Natural killer cell (primary cell): ENCODE data around the gene NRXN3. TPM values are rescaled to one million over a fixed set of nuclear protein-coding genes. Genes with fewer than 3 reads are reported as not detected.

Experiments used
- ATAC-seq, 3 donors: fragments of 150-1000 bp in 2 of 3; fragments of 200-7000 bp in 1 of 3; cut with Tn5 transposase; 1 replicate in 1 of 3; 2 replicates in 2 of 3; pipeline ENCODE4 v1.10.0; 2021; ENCODE audit warnings: mild to moderate bottlenecking in 2 of 3, moderate library complexity in 2 of 3
- DNase-seq, 2 donors: peaks; one replicate each; pipeline versions ENCODE4 v3.0.0 to v3.0.0-alpha.2; 2013 to 2021; ENCODE audit warnings: mixed read lengths in 1 of 2
- H3K27ac ChIP-seq: one replicate; pipeline ENCODE4 v1.5.1; 2013; ENCODE audit warnings: mild to moderate bottlenecking, low read length
- H3K27me3 ChIP-seq: one replicate; pipeline ENCODE4 v1.6.1; 2013; ENCODE audit warnings: low read length; ENCODE audit not compliant: control insufficient read depth, insufficient read depth
- H3K36me3 ChIP-seq: one replicate; pipeline ENCODE4 v1.6.1; 2013; ENCODE audit warnings: low read length; ENCODE audit not compliant: control insufficient read depth, insufficient read depth
- H3K4me1 ChIP-seq: one replicate; pipeline ENCODE4 v1.6.1; 2013; ENCODE audit warnings: low read length; ENCODE audit not compliant: control insufficient read depth, insufficient read depth
- H3K4me3 ChIP-seq: one replicate; pipeline ENCODE4 v1.5.1; 2013; ENCODE audit warnings: low read length
- H3K9me3 ChIP-seq: one replicate; pipeline ENCODE4 v1.6.1; 2013; ENCODE audit warnings: low read length; ENCODE audit not compliant: control insufficient read depth, insufficient read depth
- H3K27ac Mint-ChIP-seq, 2 donors: one replicate each; pipeline ENCODE4 v1.8.0; 2022; ENCODE audit warnings: mild to moderate bottlenecking in 2 of 2, mixed read lengths in 2 of 2, moderate library complexity in 1 of 2
- H3K27me3 Mint-ChIP-seq, 2 donors: one replicate each; pipeline ENCODE4 v1.8.0; 2022; ENCODE audit warnings: low read depth in 2 of 2, mixed read lengths in 2 of 2
- H3K36me3 Mint-ChIP-seq: one replicate; pipeline ENCODE4 v1.8.0; 2022; ENCODE audit warnings: mixed read lengths
- H3K4me1 Mint-ChIP-seq, 2 donors: one replicate each; pipeline ENCODE4 v1.8.0; 2022; ENCODE audit warnings: mixed read lengths in 2 of 2
- H3K4me3 Mint-ChIP-seq: one replicate; pipeline ENCODE4 v1.8.0; 2022; ENCODE audit warnings: mild to moderate bottlenecking, moderate library complexity, mixed read lengths
- H3K9me3 Mint-ChIP-seq, 2 donors: one replicate each; pipeline ENCODE4 v1.8.0; 2022; ENCODE audit warnings: mixed read lengths in 2 of 2
- WGBS: methylation state at CpG from one replicate; pipeline ENCODE4 v1.1.7; 2013; ENCODE audit warnings: missing lambda C conversion rate; ENCODE audit not compliant: insufficient coverage; 5-methylcytosine and 5-hydroxymethylcytosine counted together
- intact Hi-C: fragments of 100-400 bp; cut with micrococcal nuclease; formaldehyde crosslinking; loops from one replicate; pipeline ENCODE4 v1.14.2; 2022
- total RNA-seq, 4 donors: library from RNA; stranded (reverse); fragments of 120-200 nt in 1 of 4; gene quantifications; one replicate each; pipeline versions ENCODE4 v1.2.3 to v1.2.4, GENCODE V29; 2013 to 2022
- TF ChIP-seq, protein P1 (sequence below): fragments of 200-600 bp; IDR thresholded peaks from one replicate; pipeline ENCODE4 v1.8.0; 2022; ENCODE audit warnings: antibody characterized with exemption

The NRXN3 gene
- total RNA-seq, 3 donors from 2014 or later (not counting 1 experiment from before 2014, with no cell fraction given): not detected

DNA sequence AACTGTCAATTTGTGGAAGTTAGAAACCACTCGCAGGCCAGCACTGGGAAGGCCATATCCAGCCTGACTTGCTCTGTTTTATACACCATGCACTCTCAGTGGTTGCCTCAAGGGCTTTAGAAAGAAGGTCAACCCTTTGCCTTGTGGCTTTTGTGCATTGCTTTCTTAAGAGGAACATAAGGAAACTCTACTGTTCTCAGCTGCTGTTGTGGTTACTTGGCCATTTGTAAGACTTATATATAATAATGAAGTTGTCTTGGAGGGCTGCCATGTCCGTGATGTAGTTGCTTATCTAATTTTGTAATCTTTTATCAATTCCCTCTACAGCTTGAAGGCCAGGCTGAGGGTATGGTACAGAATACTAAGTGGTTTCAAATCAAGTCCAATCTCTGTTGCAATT lies 1403.3 kb downstream of the NRXN3 start:
- intact Hi-C loops: no loop called here
- ATAC-seq (no peak), DNase-seq (no peak)
- 47% methylated on average over 1 of the region's 2 CpGs for WGBS
- H3K4me1 Mint-ChIP-seq: no peaks in the 10 kb centered on the region
- H3K36me3 Mint-ChIP-seq: no peaks in the 10 kb centered on the region
- no peak overlapping the region for H3K27ac ChIP-seq
- H3K27ac Mint-ChIP-seq: no peak overlapping the region
- H3K9me3 Mint-ChIP-seq: peaks cover 5 to 11% of the 10 kb centered on the region in 2 donors
- no peaks in the 10 kb centered on the region for H3K9me3 ChIP-seq
- H3K4me1 ChIP-seq: no peaks in the 10 kb centered on the region
- H3K27me3 Mint-ChIP-seq: no peaks in the 10 kb centered on the region
- TF ChIP-seq, protein P1, sequence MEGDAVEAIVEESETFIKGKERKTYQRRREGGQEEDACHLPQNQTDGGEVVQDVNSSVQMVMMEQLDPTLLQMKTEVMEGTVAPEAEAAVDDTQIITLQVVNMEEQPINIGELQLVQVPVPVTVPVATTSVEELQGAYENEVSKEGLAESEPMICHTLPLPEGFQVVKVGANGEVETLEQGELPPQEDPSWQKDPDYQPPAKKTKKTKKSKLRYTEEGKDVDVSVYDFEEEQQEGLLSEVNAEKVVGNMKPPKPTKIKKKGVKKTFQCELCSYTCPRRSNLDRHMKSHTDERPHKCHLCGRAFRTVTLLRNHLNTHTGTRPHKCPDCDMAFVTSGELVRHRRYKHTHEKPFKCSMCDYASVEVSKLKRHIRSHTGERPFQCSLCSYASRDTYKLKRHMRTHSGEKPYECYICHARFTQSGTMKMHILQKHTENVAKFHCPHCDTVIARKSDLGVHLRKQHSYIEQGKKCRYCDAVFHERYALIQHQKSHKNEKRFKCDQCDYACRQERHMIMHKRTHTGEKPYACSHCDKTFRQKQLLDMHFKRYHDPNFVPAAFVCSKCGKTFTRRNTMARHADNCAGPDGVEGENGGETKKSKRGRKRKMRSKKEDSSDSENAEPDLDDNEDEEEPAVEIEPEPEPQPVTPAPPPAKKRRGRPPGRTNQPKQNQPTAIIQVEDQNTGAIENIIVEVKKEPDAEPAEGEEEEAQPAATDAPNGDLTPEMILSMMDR: no peak
- H3K4me3 ChIP-seq: no peak overlapping the region
- no peaks in the 10 kb centered on the region for H3K36me3 ChIP-seq
- no peaks in the 10 kb centered on the region for H3K27me3 ChIP-seq
- H3K4me3 Mint-ChIP-seq: no peak overlapping the region

DNA sequence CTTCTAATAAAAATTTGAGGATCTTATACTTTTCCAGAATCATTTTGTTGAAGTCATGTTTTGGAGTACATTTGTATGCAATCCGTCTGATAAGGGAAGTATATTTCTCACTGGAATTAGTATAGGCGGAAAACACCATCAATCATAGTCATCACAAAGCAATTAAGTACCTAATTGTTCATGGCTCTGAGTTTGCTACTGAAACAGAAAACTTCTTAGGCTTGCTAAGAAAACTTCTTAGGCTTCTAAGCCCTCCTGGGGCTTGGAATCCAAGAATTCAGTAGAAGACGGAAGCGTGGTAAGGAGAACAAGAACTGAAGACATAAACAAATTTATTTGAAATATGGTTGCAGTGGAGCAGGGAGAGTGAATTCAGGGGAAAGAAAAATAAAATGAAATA lies 1404.9 kb downstream of the NRXN3 start:
- Mint-ChIP-seq H3K4me1 (no peaks in the 10 kb centered on the region), H3K27ac (no peak overlapping the region), H3K36me3 (no peaks in the 10 kb centered on the region), H3K27me3 (no peaks in the 10 kb centered on the region), H3K4me3 (no peak overlapping the region), H3K9me3 (peaks cover 5 to 8% of the 10 kb centered on the region in 2 donors)
- Histone ChIP-seq H3K9me3 (no peaks in the 10 kb centered on the region), H3K27ac (no peak overlapping the region), H3K4me3 (no peak overlapping the region), H3K4me1 (no peaks in the 10 kb centered on the region), H3K27me3 (no peaks in the 10 kb centered on the region), H3K36me3 (no peaks in the 10 kb centered on the region)
- WGBS: 82% methylated on average over 2 of the region's 4 CpGs
- DNase-seq (no peak), ATAC-seq (no peak)
- TF ChIP-seq, protein P1: no peak
- intact Hi-C loops: no loop called here

DNA sequence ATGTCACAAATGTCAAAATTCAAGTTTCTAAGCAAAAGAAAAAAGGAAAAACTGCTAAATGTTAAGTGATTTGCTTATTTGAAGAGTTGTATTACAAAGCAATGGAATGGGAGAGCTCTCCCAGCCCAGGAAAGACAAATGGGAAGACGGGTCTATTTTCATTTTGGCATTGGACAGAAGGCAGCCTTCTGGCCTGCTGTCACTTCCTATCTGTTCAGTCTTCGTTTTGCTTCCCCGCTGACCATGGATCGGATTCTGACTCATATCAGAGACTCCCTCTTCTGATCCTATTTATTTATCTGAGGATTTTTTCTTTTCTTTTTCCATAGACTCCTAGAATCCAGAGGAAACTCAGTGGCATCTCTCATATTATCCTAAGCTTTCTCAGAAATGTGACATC lies 1406.3 kb downstream of the NRXN3 start:
- peaks cover 9 to 11% of the 10 kb centered on the region in 2 donors for H3K9me3 Mint-ChIP-seq
- H3K4me1 Mint-ChIP-seq: no peaks in the 10 kb centered on the region
- WGBS: 88% methylated on average over 2 of the region's 4 CpGs
- Histone ChIP-seq H3K9me3 (no peaks in the 10 kb centered on the region), H3K36me3 (no peaks in the 10 kb centered on the region), H3K4me1 (no peaks in the 10 kb centered on the region), H3K27me3 (no peaks in the 10 kb centered on the region), H3K27ac (no peak overlapping the region), H3K4me3 (no peak overlapping the region)
- TF ChIP-seq, protein P1: no peak
- H3K27me3 Mint-ChIP-seq: no peaks in the 10 kb centered on the region
- H3K4me3 Mint-ChIP-seq: no peak overlapping the region
- no peak overlapping the region for H3K27ac Mint-ChIP-seq
- DNase-seq (no peak), ATAC-seq (no peak)
- intact Hi-C loops: no loop called here
- H3K36me3 Mint-ChIP-seq: no peaks in the 10 kb centered on the region

DNA sequence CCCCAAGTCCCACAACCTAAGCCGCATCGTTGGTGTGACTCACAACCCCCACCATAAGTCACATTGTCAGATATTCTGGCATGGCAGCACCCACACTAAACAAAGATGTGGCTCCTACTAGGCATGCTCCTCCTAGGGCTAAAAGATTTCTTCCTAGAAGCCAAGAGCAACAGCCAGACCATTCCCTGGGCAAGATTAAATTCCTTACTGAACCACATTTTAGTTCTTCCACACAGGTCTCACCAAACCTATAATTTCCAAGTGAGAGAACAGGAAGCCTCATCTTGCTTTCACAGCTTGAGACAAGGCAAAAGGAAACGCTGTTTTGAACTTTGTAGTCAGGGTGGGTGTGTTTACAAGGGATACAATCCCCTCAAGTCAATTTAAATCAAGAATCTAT lies 1408.3 kb downstream of the NRXN3 start:
- 89% methylated on average over 2 of the region's 3 CpGs for WGBS
- Histone ChIP-seq H3K9me3 (no peaks in the 10 kb centered on the region), H3K4me3 (no peak overlapping the region), H3K4me1 (no peaks in the 10 kb centered on the region), H3K27ac (no peak overlapping the region), H3K27me3 (no peaks in the 10 kb centered on the region), H3K36me3 (no peaks in the 10 kb centered on the region)
- Mint-ChIP-seq H3K36me3 (no peaks in the 10 kb centered on the region), H3K27ac (no peak overlapping the region), H3K4me1 (no peaks in the 10 kb centered on the region), H3K9me3 (peaks cover 7 to 13% of the 10 kb centered on the region in 2 donors), H3K27me3 (no peaks in the 10 kb centered on the region), H3K4me3 (no peak overlapping the region)
- intact Hi-C loops: no loop called here
- TF ChIP-seq, protein P1: no peak
- DNase-seq (no peak), ATAC-seq (no peak)
